Fibroblast of lung (primary cell): Measurements from ENCODE around the gene ATP11C.

Experiments used
- CTCF ChIP-seq, 2 donors: IDR thresholded peaks in 1 of 2; conservative IDR thresholded peaks in 1 of 2; 1 replicate in 1 of 2; 2 replicates in 1 of 2; pipeline ENCODE4 v1.5.1; 2011 to 2012; ENCODE audit warnings: low read length in 2 of 2, control low read depth in 1 of 2, inconsistent platforms in 1 of 2, low read depth in 1 of 2, mild to moderate bottlenecking in 1 of 2
- EZH2 ChIP-seq: IDR thresholded peaks from 2 replicates; pipeline ENCODE4 v1.5.1; 2012; ENCODE audit warnings: low read length, control low read depth, mild to moderate bottlenecking; ENCODE audit errors: missing control alignments

GRCh38 chrX:139903210-139903609 is 29.6 kb downstream of the ATP11C start:
- TF ChIP-seq CTCF (conservative IDR thresholded peaks at IDR 0.05 in 1 of 2, IDR thresholded peaks at IDR 0.05 in 1 of 2; ENCODE audit: low read depth in 1 of 2, low read length in 2 of 2) (no peak), EZH2 (no peak)
